ENCODE results near the gene SSX4B.

- TF ChIP-seq POLR2A (IDR thresholded peaks at IDR 0.05; ENCODE audit: low read depth, low read length) (no peak), POLR2AphosphoS5 (IDR thresholded peaks at IDR 0.05; ENCODE audit: low read depth, low read length) (no peak)
Observed at GRCh38 chrX:48458711-48459110, 47.0 kb upstream of the SSX4B start.
